Dermis microvascular lymphatic vessel endothelial cell (primary cell): ENCODE data around the gene CSNK2A1. TPM values are rescaled to one million over a fixed set of nuclear protein-coding genes. Genes with fewer than 3 reads are reported as not detected.
A peak's percentile ranks its signal among the peaks of the same experiment; 100 is the strongest.
"Not testable (repeated sequence)": the region's sequence is repeated elsewhere in the genome, so short reads cannot be mapped to it uniquely, and the experiment has no call there.

ENCODE experiments used
- DNase-seq, 2 donors: peaks; one replicate each; pipeline versions ENCODE4 v3.0.0 to v3.0.0-alpha.2; 2010; ENCODE audit warnings: low read depth in 2 of 2
- total RNA-seq: library from RNA; depleted of rRNA; stranded (reverse); fragments of >200 nt; gene quantifications from 2 replicates; pipeline ENCODE4 v1.2.1, GENCODE V29; 2014

CSNK2A1 gene
- total RNA-seq, 1 donor from 2014 or later = 76.4 TPM

GRCh38 chr20:533526-533925, 10.1 kb downstream of the CSNK2A1 start:
- no peak for DNase-seq

GRCh38 chr20:532530-532929, 11.1 kb downstream of the CSNK2A1 start:
- DNase-seq = no peak

- DNase-seq = no peak
These were observed 12.0 kb downstream of the CSNK2A1 start for GRCh38 chr20:531608-532007.

GRCh38 chr20:530321-530720, 13.3 kb downstream of the CSNK2A1 start:
- no peak for DNase-seq

GRCh38 chr20:528923-529604, 14.5 kb downstream of the CSNK2A1 start:
- DNase-seq = peak in 1 of 2 donors; percentile 65

GRCh38 chr20:527571-527886, 16.1 kb downstream of the CSNK2A1 start:
- no peak for DNase-seq

GRCh38 chr20:521860-522259, 21.7 kb downstream of the CSNK2A1 start:
- DNase-seq = no peak

GRCh38 chr20:519999-520398, 23.6 kb downstream of the CSNK2A1 start:
- no peak for DNase-seq

- DNase-seq = no peak
These were observed 26.4 kb downstream of the CSNK2A1 start for GRCh38 chr20:517221-517620.

- DNase-seq = peak; percentile 4 to 14
These were observed 26.8 kb downstream of the CSNK2A1 start for GRCh38 chr20:516799-517198.

GRCh38 chr20:515696-516095, 27.9 kb downstream of the CSNK2A1 start:
- DNase-seq = no peak

- DNase-seq = no peak
These were observed 30.2 kb downstream of the CSNK2A1 start for GRCh38 chr20:513429-513828.

- DNase-seq = not testable (repeated sequence)
These were observed 33.1 kb downstream of the CSNK2A1 start for GRCh38 chr20:510328-511057.

GRCh38 chr20:508364-508787, 35.2 kb downstream of the CSNK2A1 start:
- peak; percentile 3 to 34 for DNase-seq

- no peak for DNase-seq
These were observed 35.7 kb downstream of the CSNK2A1 start for GRCh38 chr20:507761-508332.

- DNase-seq = no peak
These were observed 36.4 kb downstream of the CSNK2A1 start for GRCh38 chr20:507006-507758.

GRCh38 chr20:504632-505075, 38.9 kb downstream of the CSNK2A1 start:
- DNase-seq = no peak

- no peak for DNase-seq
These were observed 40.4 kb downstream of the CSNK2A1 start for GRCh38 chr20:503048-503737.

- DNase-seq = no peak
These were observed 45.6 kb downstream of the CSNK2A1 start for GRCh38 chr20:497979-498378.

GRCh38 chr20:496126-496696, 47.4 kb downstream of the CSNK2A1 start:
- DNase-seq = no peak

GRCh38 chr20:492159-492558, 51.4 kb downstream of the CSNK2A1 start:
- DNase-seq = no peak
